Measurements from ENCODE around the gene PRRT2.

Gene PRRT2

GRCh38 chr16:29841631-29842030 is 29.6 kb downstream of the PRRT2 start:
- TF ChIP-seq CTCF (IDR thresholded peaks at IDR 0.05; ENCODE audit: low read depth, low read length): no peak
- H3K4me3 ChIP-seq (ENCODE audit: low read depth, low read length): no peak overlapping the region

- H3K4me3 ChIP-seq (ENCODE audit: low read depth, low read length): no peak overlapping the region
- TF ChIP-seq CTCF (IDR thresholded peaks at IDR 0.05; ENCODE audit: low read depth, low read length): no peak
Observed at GRCh38 chr16:29842732-29843346, 30.8 kb downstream of the PRRT2 start.

- H3K4me3 ChIP-seq (ENCODE audit: low read depth, low read length): no peak overlapping the region
- no peak for TF ChIP-seq CTCF (IDR thresholded peaks at IDR 0.05; ENCODE audit: low read depth, low read length)
Observed at GRCh38 chr16:29843931-29844330, 31.9 kb downstream of the PRRT2 start.

- H3K4me3 ChIP-seq (ENCODE audit: low read depth, low read length): no peak overlapping the region
- TF ChIP-seq CTCF (IDR thresholded peaks at IDR 0.05; ENCODE audit: low read depth, low read length): no peak
Observed at GRCh38 chr16:29844575-29845331, 32.8 kb downstream of the PRRT2 start.

- no peak for TF ChIP-seq CTCF (IDR thresholded peaks at IDR 0.05; ENCODE audit: low read depth, low read length)
- no peak overlapping the region for H3K4me3 ChIP-seq (ENCODE audit: low read depth, low read length)
Observed at GRCh38 chr16:29845656-29846055, 33.7 kb downstream of the PRRT2 start.

- TF ChIP-seq CTCF (IDR thresholded peaks at IDR 0.05; ENCODE audit: low read depth, low read length): peak; percentile 93
- no peak overlapping the region for H3K4me3 ChIP-seq (ENCODE audit: low read depth, low read length)
Observed at GRCh38 chr16:29848420-29849297, 36.7 kb downstream of the PRRT2 start.
